ENCODE measurements around the gene BTBD1. TPM values are rescaled to one million over a fixed set of nuclear protein-coding genes. Genes with fewer than 3 reads are reported as not detected.

Gene BTBD1
- total RNA-seq, 2 experiments from 2014 or later: 92.6 to 99.5 TPM

DNA sequence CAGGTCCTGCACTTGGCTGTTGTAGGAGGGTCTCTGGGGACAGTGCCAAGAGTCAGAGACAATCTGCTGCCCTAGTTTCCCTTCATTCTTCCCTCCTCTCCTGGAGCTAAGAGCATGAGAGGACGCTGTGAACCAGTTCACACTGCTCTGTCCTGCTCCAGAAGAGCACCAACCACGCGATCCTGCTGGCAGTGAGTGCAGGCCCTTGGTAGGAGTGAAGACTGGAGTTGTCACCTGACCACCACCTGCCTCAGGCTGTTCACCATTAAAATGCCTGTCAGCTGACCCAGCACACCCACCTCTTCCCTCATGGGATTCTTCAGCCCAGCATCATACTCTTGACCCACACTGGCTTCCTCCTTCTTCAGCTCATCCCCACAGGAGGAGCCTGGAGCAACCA, 43.3 kb upstream of the BTBD1 start:
- CTCF ChIA-PET (ENCODE audit: unreplicated experiment): no interaction called here

DNA sequence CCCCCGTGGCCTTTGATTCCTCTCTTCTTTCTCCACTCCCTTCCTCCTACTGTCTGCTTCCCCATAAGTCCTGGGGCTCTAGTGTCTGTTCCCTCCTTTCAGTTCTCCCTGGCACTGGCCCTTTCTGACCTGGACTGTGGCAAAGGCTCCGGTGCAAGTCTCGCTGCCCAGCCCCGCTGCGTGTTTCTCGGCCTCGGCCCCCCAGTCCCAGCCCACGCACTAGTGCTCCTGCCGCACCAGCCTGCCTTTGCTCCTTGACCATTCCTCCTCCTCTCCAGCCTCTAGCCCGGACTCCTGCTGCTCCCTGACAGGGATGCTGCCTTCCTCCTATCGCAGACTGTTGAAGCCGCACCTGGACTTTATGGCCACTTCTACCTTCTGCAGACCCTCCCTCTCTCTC, 42.5 kb upstream of the BTBD1 start:
- no peaks in the 10 kb centered on the region for H4K20me1 ChIP-seq (ENCODE audit: insufficient read depth, low read length)
- POLR2A ChIA-PET: no interaction called here
- intact Hi-C loops (cut with micrococcal nuclease; ENCODE audit: unreplicated experiment): loop anchor here (2.0 to 5.0 kb wide), 2 partner anchors 97 to 302 kb away; partner anchors contain the start of genes FSD2, HDGFL3 and WHAMM

More for the DNA sequence above, 43.3 kb upstream of the BTBD1 start:
- Histone ChIP-seq H3K9me3 (ENCODE audit: low read length) (no peaks in the 10 kb centered on the region), H4K20me1 (ENCODE audit: insufficient read depth, low read length) (no peaks in the 10 kb centered on the region), H3K4me3 (ENCODE audit: low read depth, low read length, poor library complexity, severe bottlenecking) (no peak overlapping the region), H3K9me2 (ENCODE audit: insufficient read depth, low read length) (no peaks in the 10 kb centered on the region), H3K79me2 (ENCODE audit: insufficient read depth, low read depth, low read length) (no peaks in the 10 kb centered on the region), H2AFZ (ENCODE audit: low read length) (no peak overlapping the region), H3K4me1 (ENCODE audit: insufficient read depth, low read length, poor library complexity, severe bottlenecking) (peaks cover 23% of the 10 kb centered on the region), H3K27ac (ENCODE audit: low read depth, low read length, poor library complexity, severe bottlenecking) (no peak overlapping the region), H3K36me3 (ENCODE audit: insufficient read depth, low read length) (peaks cover 20% of the 10 kb centered on the region), H3K4me2 (ENCODE audit: low read length) (no peak overlapping the region)
- BruUV-seq (replicated peaks): no TSS peak
- DNase-seq (ENCODE audit: low spot score): no peak
- TF ChIP-seq, protein P1, sequence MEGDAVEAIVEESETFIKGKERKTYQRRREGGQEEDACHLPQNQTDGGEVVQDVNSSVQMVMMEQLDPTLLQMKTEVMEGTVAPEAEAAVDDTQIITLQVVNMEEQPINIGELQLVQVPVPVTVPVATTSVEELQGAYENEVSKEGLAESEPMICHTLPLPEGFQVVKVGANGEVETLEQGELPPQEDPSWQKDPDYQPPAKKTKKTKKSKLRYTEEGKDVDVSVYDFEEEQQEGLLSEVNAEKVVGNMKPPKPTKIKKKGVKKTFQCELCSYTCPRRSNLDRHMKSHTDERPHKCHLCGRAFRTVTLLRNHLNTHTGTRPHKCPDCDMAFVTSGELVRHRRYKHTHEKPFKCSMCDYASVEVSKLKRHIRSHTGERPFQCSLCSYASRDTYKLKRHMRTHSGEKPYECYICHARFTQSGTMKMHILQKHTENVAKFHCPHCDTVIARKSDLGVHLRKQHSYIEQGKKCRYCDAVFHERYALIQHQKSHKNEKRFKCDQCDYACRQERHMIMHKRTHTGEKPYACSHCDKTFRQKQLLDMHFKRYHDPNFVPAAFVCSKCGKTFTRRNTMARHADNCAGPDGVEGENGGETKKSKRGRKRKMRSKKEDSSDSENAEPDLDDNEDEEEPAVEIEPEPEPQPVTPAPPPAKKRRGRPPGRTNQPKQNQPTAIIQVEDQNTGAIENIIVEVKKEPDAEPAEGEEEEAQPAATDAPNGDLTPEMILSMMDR (conservative IDR thresholded peaks at IDR 0.05; ENCODE audit: low read length): no peak
- no peak for TF ChIP-seq EZH2phosphoT487 (IDR thresholded peaks at IDR 0.05; ENCODE audit: borderline replicate concordance, low read depth, low read length)
- POLR2A ChIA-PET: no interaction called here
- intact Hi-C loops (cut with micrococcal nuclease; ENCODE audit: unreplicated experiment): no loop called here

More for the DNA sequence above, 42.5 kb upstream of the BTBD1 start:
- Histone ChIP-seq H3K4me1 (ENCODE audit: insufficient read depth, low read length, poor library complexity, severe bottlenecking) (peaks cover 23% of the 10 kb centered on the region), H3K9me3 (ENCODE audit: low read length) (no peaks in the 10 kb centered on the region), H3K79me2 (ENCODE audit: insufficient read depth, low read depth, low read length) (no peaks in the 10 kb centered on the region), H3K27ac (ENCODE audit: low read depth, low read length, poor library complexity, severe bottlenecking) (peak overlapping the region; percentile 74), H3K4me2 (ENCODE audit: low read length) (peak overlapping the region; percentile 82), H3K4me3 (ENCODE audit: low read depth, low read length, poor library complexity, severe bottlenecking) (peak overlapping the region; percentile 74), H2AFZ (ENCODE audit: low read length) (no peak overlapping the region; the same call in 1 of the 2 replicates), H3K36me3 (ENCODE audit: insufficient read depth, low read length) (peaks cover 16% of the 10 kb centered on the region), H3K9me2 (ENCODE audit: insufficient read depth, low read length) (no peaks in the 10 kb centered on the region)
- CTCF ChIA-PET (ENCODE audit: unreplicated experiment): no interaction called here
- DNase-seq (ENCODE audit: low spot score): no peak
- no TSS peak for BruUV-seq (replicated peaks)
- TF ChIP-seq, protein P1 (conservative IDR thresholded peaks at IDR 0.05; ENCODE audit: low read length): no peak
- no peak for TF ChIP-seq EZH2phosphoT487 (IDR thresholded peaks at IDR 0.05; ENCODE audit: borderline replicate concordance, low read depth, low read length)

Measured in OCI-LY7 (cell line).